ENCODE results near the gene TAS1R1. TPM values are rescaled to one million over a fixed set of nuclear protein-coding genes. Genes with fewer than 3 reads are reported as not detected.

The TAS1R1 gene
- polyA plus RNA-seq, 1 donor from 2014 or later = not detected

- H4K20me1 ChIP-seq (ENCODE audit: insufficient read depth) = no peaks in the 10 kb centered on the region
- H3F3A ChIP-seq (ENCODE audit: insufficient read depth, low read length, poor library complexity, severe bottlenecking) = no peaks in the 10 kb centered on the region
- peak within 1 kb of the TSS; percentile 90 for H3K9ac ChIP-seq (ENCODE audit: low read length)
- H3K4me2 ChIP-seq (ENCODE audit: low read length) = peak within 1 kb of the TSS; percentile 79
- H3K27me3 ChIP-seq (ENCODE audit: insufficient read depth, low read depth, low read length) = no peaks in the 10 kb centered on the region
- peak within 1 kb of the TSS; percentile 90 for H3K27ac ChIP-seq (ENCODE audit: low read length)
- H3K9me3 ChIP-seq (ENCODE audit: low read length) = no peaks in the 10 kb centered on the region
- TF ChIP-seq EP300 (conservative IDR thresholded peaks at IDR 0.05; ENCODE audit: poor library complexity, severe bottlenecking) = peak; percentile 9
- TF ChIP-seq POLR2AphosphoS5 (IDR thresholded peaks at IDR 0.05) = peak; percentile 97
- TF ChIP-seq EZH2 (IDR thresholded peaks at IDR 0.05; ENCODE audit: borderline replicate concordance, insufficient read depth, low read length, poor library complexity, severe bottlenecking) = no peak
- TF ChIP-seq SMC3 (conservative IDR thresholded peaks at IDR 0.05; ENCODE audit: poor library complexity) = peak; percentile 8
- TF ChIP-seq, protein P1, sequence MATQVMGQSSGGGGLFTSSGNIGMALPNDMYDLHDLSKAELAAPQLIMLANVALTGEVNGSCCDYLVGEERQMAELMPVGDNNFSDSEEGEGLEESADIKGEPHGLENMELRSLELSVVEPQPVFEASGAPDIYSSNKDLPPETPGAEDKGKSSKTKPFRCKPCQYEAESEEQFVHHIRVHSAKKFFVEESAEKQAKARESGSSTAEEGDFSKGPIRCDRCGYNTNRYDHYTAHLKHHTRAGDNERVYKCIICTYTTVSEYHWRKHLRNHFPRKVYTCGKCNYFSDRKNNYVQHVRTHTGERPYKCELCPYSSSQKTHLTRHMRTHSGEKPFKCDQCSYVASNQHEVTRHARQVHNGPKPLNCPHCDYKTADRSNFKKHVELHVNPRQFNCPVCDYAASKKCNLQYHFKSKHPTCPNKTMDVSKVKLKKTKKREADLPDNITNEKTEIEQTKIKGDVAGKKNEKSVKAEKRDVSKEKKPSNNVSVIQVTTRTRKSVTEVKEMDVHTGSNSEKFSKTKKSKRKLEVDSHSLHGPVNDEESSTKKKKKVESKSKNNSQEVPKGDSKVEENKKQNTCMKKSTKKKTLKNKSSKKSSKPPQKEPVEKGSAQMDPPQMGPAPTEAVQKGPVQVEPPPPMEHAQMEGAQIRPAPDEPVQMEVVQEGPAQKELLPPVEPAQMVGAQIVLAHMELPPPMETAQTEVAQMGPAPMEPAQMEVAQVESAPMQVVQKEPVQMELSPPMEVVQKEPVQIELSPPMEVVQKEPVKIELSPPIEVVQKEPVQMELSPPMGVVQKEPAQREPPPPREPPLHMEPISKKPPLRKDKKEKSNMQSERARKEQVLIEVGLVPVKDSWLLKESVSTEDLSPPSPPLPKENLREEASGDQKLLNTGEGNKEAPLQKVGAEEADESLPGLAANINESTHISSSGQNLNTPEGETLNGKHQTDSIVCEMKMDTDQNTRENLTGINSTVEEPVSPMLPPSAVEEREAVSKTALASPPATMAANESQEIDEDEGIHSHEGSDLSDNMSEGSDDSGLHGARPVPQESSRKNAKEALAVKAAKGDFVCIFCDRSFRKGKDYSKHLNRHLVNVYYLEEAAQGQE (IDR thresholded peaks at IDR 0.05; ENCODE audit: borderline replicate concordance) = peak; percentile 63
- TF ChIP-seq MXI1 (conservative IDR thresholded peaks at IDR 0.05; ENCODE audit: poor library complexity, severe bottlenecking) = peak; percentile 87
- TF ChIP-seq, protein P2, sequence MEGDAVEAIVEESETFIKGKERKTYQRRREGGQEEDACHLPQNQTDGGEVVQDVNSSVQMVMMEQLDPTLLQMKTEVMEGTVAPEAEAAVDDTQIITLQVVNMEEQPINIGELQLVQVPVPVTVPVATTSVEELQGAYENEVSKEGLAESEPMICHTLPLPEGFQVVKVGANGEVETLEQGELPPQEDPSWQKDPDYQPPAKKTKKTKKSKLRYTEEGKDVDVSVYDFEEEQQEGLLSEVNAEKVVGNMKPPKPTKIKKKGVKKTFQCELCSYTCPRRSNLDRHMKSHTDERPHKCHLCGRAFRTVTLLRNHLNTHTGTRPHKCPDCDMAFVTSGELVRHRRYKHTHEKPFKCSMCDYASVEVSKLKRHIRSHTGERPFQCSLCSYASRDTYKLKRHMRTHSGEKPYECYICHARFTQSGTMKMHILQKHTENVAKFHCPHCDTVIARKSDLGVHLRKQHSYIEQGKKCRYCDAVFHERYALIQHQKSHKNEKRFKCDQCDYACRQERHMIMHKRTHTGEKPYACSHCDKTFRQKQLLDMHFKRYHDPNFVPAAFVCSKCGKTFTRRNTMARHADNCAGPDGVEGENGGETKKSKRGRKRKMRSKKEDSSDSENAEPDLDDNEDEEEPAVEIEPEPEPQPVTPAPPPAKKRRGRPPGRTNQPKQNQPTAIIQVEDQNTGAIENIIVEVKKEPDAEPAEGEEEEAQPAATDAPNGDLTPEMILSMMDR (IDR thresholded peaks at IDR 0.05; ENCODE audit: poor library complexity, severe bottlenecking) = no peak
- H2AFZ ChIP-seq (ENCODE audit: low read depth, low read length) = peak within 1 kb of the TSS; percentile 91
- H3K79me2 ChIP-seq (replicated peaks; ENCODE audit: insufficient read depth, low read length) = peaks cover 17% of the 10 kb centered on the region
- H3K36me3 ChIP-seq (ENCODE audit: insufficient read depth, low read length) = no peaks in the 10 kb centered on the region
- no peaks in the 10 kb centered on the region for H3K9me2 ChIP-seq (ENCODE audit: insufficient read depth, low read length)
- H3K4me3 ChIP-seq (ENCODE audit: low read length) = peak within 1 kb of the TSS; percentile 97
Measured at GRCh38 chr1:6579374-6580118, 24.4 kb downstream of the TAS1R1 start, which contains the start of gene ZBTB48. ZBTB48 (plus strand) TSS chr1:6579994; CDS start chr1:6580610, 616 bp downstream.

DNA sequence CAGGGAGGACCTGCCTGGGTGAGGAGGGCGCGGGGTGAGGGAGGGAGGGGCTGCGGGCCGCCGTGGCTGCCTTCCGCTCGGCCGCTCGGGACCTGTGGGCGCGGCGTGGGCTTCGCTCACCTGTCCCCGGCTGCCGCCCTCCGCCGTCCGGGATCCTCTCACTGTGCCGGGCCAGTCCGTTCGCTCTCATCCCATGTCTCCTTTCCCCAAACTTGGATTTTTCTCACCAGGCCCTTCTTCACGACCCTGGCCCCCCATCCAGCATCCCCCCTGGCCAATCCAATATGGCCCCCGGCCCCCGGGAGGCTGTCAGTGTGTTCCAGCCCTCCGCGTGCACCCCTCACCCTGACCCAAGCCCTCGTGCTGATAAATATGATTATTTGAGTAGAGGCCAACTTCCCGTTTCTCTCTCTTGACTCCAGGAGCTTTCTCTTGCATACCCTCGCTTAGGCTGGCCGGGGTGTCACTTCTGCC is 25.0 kb downstream of the TAS1R1 start:
- Histone ChIP-seq H3K27me3 (ENCODE audit: insufficient read depth, low read depth, low read length) (no peaks in the 10 kb centered on the region), H3K79me2 (replicated peaks; ENCODE audit: insufficient read depth, low read length) (peaks cover 17% of the 10 kb centered on the region), H3F3A (ENCODE audit: insufficient read depth, low read length, poor library complexity, severe bottlenecking) (no peaks in the 10 kb centered on the region), H2AFZ (ENCODE audit: low read depth, low read length) (peak overlapping the region; percentile 91), H3K27ac (ENCODE audit: low read length) (peak overlapping the region; percentile 90), H3K4me2 (ENCODE audit: low read length) (peak overlapping the region; percentile 79), H3K9me2 (ENCODE audit: insufficient read depth, low read length) (no peaks in the 10 kb centered on the region), H3K9ac (ENCODE audit: low read length) (peak overlapping the region; percentile 90), H4K20me1 (ENCODE audit: insufficient read depth) (no peaks in the 10 kb centered on the region), H3K4me3 (ENCODE audit: low read length) (peak overlapping the region; percentile 97), H3K36me3 (ENCODE audit: insufficient read depth, low read length) (no peaks in the 10 kb centered on the region), H3K9me3 (ENCODE audit: low read length) (no peaks in the 10 kb centered on the region)
- TF ChIP-seq EP300 (conservative IDR thresholded peaks at IDR 0.05; ENCODE audit: poor library complexity, severe bottlenecking) (no peak), EZH2 (IDR thresholded peaks at IDR 0.05; ENCODE audit: borderline replicate concordance, insufficient read depth, low read length, poor library complexity, severe bottlenecking) (no peak), RAD21 (conservative IDR thresholded peaks at IDR 0.05) (no peak), TAF1 (IDR thresholded peaks at IDR 0.05; ENCODE audit: low read depth) (no peak), MXI1 (conservative IDR thresholded peaks at IDR 0.05; ENCODE audit: poor library complexity, severe bottlenecking) (peak; percentile 60), SMC3 (conservative IDR thresholded peaks at IDR 0.05; ENCODE audit: poor library complexity) (no peak)
- TF ChIP-seq, protein P2 (IDR thresholded peaks at IDR 0.05; ENCODE audit: poor library complexity, severe bottlenecking) = no peak

All from neural cell (in vitro differentiated cells).